ENCODE measurements around the gene TTC23L. TPM values are rescaled to one million over a fixed set of nuclear protein-coding genes. Genes with fewer than 3 reads are reported as not detected.

The TTC23L gene
- total RNA-seq, 1 donor, result 0.10 TPM

DNA sequence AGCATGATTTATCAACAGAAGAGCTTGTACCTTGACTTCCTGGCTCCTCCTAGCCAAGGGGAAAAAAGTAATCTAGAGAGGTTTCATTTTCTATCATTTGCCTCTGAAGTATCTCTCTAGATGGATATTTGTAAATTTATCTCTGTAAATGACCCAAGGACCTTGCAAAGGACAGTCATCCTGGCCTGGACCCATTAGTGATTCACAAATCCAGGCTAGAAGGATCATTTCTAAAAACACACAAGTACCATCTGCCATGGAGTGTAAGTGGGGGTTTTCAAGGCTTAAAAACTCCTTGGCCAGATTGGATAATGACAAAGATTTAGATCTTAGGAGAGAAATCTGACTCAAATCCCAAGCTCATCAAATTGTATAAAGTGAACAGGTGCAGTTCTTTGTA lies 8.1 kb downstream of the TTC23L start:
- H3K4me1 ChIP-seq (ENCODE audit: insufficient read depth, low read length), result no peaks in the 10 kb centered on the region

DNA sequence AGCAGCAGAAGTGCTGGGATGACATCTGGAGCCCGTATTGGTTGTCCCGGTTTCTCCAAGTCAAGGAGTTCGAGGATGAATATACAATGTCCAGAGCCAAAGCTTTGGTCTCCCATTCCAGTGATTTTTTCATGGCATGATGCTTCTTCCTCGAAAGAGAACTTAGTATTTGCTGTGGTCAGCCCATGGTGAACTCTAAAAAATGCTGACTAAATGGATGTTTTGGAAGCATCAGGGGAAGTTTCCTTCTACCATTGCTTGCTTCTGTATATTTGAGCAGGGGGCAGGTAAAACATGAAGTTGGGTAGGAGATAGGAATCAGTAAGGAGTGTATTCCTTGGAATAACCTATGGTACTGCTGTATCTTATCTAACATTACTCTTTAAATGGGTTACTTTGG lies 8.6 kb downstream of the TTC23L start:
- H3K9me3 ChIP-seq (ENCODE audit: low read depth, low read length), result no peaks in the 10 kb centered on the region
- no peak overlapping the region for H3K4me3 ChIP-seq (ENCODE audit: low read length)
- H3K27me3 ChIP-seq (ENCODE audit: insufficient read depth, low read length), result no peaks in the 10 kb centered on the region
- no peaks in the 10 kb centered on the region for H3K4me1 ChIP-seq (ENCODE audit: insufficient read depth, low read length)

More for the DNA sequence above, 8.1 kb downstream of the TTC23L start:
- H3K27me3 ChIP-seq (ENCODE audit: insufficient read depth, low read length), result no peaks in the 10 kb centered on the region
- H3K9me3 ChIP-seq (ENCODE audit: low read depth, low read length), result no peaks in the 10 kb centered on the region
- no peak overlapping the region for H3K4me3 ChIP-seq (ENCODE audit: low read length)

DNA sequence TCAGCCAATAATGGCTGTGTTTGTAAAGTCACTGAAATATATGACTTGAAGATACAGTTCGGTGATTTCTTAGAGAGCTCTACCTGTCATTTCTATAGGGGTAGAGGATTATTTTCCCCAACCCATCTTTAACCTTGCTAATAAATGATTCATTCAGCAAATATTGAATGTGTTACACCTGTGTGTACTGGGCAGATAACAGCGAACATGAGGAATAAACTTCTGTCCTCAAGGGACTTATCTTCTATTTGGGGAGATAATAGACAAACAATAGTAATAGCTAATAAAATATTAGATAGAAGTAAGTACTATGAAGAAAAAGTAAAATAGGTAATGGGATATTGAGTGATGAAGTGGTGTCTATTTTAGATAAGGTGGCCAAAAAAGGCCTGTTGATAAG lies 9.3 kb downstream of the TTC23L start:
- H3K4me3 ChIP-seq (ENCODE audit: low read length), result no peak overlapping the region

DNA sequence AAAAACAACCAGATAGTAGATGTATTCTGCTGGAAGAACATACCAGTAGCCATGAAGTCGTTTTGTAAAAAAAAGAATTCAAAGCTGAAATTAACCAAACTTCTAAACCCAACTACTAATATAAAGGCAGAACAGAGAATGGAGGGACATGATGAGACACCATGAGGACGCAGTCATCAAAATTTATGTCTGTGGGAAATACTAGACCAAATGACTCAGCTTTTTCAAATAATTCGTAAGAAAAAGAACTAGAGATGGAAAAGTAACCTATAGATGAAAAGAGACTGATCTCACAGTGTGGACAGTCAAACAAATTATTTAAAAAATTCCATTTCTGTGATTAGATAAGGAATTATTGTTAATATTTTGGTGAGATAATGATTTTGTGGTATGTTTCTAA lies 10.3 kb downstream of the TTC23L start:
- no peaks in the 10 kb centered on the region for H3K9me3 ChIP-seq (ENCODE audit: low read depth, low read length)
- no peaks in the 10 kb centered on the region for H3K4me1 ChIP-seq (ENCODE audit: insufficient read depth, low read length)

More for the DNA sequence above, 9.3 kb downstream of the TTC23L start:
- Histone ChIP-seq H3K9me3 (ENCODE audit: low read depth, low read length) (no peaks in the 10 kb centered on the region), H3K27me3 (ENCODE audit: insufficient read depth, low read length) (no peaks in the 10 kb centered on the region), H3K4me1 (ENCODE audit: insufficient read depth, low read length) (no peaks in the 10 kb centered on the region)

DNA sequence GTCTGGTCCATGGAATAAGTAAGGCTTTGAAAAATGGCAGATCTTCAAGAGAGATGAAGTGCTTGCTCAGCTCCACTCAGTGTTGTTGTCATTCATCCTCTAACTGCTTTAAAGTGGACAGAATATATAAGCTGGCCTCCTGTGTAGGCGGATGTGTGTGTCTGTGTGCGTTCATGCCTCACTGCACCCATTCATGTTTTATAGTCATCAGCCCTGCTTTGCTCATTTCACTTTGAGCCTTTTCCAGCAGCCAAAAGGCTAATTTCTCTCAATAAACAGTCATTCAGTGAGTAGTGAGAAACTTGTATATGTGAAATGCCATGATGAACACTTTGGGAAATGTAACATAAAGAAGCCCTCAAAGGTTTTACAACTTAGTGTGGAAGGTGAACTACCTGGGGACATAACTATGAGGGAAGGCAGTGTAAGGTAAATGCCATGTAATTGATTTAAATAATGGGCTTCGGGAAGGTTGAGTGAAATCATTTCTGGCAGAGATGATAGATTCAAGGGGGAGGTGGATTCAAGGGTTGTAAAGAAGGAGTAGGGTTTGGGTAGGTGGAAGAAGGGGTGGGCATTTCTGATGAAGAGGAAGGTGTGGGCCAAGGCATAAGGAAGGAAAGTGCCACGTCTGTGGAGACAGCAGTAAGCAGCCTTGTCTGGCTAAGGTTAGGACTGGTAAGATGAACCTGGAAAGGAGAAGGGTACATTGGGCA lies 15.7 kb downstream of the TTC23L start:
- Histone ChIP-seq H3K4me1 (ENCODE audit: insufficient read depth, low read length) (no peaks in the 10 kb centered on the region), H3K4me3 (ENCODE audit: low read length) (no peak overlapping the region), H3K27me3 (ENCODE audit: insufficient read depth, low read length) (no peaks in the 10 kb centered on the region), H3K9me3 (ENCODE audit: low read depth, low read length) (no peaks in the 10 kb centered on the region)

More for the DNA sequence above, 10.3 kb downstream of the TTC23L start:
- H3K27me3 ChIP-seq (ENCODE audit: insufficient read depth, low read length), result no peaks in the 10 kb centered on the region
- H3K4me3 ChIP-seq (ENCODE audit: low read length), result no peak overlapping the region

DNA sequence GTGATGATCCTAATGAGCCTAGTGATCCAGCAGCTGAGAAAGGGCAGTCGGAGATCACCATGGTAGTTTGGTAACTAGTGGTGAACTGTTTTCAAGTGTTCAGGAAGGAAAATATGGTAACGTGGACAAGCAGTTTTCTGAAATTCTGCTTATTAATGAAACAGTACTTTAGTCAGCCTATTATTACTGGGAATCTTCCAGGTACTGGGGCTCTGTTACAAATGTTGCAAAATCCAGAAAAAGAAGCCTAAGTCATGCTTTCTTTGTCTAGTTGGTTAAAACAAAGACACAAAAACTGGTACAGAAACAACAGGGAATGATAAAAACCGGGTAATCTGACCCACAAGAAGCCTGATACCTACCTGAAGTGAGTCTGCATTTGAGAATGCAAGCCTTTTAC lies 18.2 kb downstream of the TTC23L start:
- no peak overlapping the region for H3K4me3 ChIP-seq (ENCODE audit: low read length)
- H3K4me1 ChIP-seq (ENCODE audit: insufficient read depth, low read length), result no peaks in the 10 kb centered on the region
- no peaks in the 10 kb centered on the region for H3K27me3 ChIP-seq (ENCODE audit: insufficient read depth, low read length)
- no peaks in the 10 kb centered on the region for H3K9me3 ChIP-seq (ENCODE audit: low read depth, low read length)

DNA sequence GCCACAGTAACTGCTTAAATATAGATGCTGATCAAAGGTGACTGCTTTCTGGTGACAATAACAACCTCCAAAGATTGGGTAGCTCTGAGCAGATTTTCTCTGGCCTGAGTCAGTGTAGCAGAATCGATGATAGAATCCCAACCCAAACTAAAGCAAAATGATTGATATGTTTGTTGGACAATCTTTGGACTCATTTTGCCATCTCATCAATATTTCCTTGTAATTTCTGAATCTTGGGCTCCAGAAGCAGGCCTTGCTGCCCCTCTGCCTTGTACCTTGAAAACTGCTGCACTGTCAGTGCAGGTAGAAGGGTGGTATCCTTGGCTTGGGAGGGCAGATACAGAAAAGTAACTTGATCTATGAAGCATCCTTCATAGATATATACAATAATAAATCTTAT lies 18.9 kb downstream of the TTC23L start:
- Histone ChIP-seq H3K9me3 (ENCODE audit: low read depth, low read length) (no peaks in the 10 kb centered on the region), H3K4me1 (ENCODE audit: insufficient read depth, low read length) (no peaks in the 10 kb centered on the region), H3K27me3 (ENCODE audit: insufficient read depth, low read length) (no peaks in the 10 kb centered on the region), H3K4me3 (ENCODE audit: low read length) (no peak overlapping the region)

DNA sequence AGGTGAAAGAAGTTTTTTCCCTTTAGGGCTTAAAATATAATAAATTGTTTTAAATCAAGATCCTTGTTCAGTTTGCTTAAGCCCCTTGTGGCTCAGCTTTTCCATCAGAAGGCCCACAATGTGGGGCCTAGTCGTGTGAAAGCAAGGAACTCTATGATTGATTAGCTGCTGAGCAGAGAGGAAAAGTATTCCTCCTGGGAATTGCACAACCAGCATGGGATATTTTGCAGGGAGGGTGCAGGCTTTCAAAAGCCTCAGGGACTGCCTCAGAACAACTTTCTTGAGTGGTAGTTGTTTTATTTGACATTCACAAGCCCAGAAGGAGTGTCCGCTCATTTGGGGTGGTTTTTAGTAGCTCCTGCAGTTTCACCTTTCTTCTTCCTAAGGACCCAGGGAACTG lies 19.8 kb downstream of the TTC23L start:
- no peak overlapping the region for H3K4me3 ChIP-seq (ENCODE audit: low read length)
- no peaks in the 10 kb centered on the region for H3K27me3 ChIP-seq (ENCODE audit: insufficient read depth, low read length)
- no peaks in the 10 kb centered on the region for H3K9me3 ChIP-seq (ENCODE audit: low read depth, low read length)
- no peaks in the 10 kb centered on the region for H3K4me1 ChIP-seq (ENCODE audit: insufficient read depth, low read length)

DNA sequence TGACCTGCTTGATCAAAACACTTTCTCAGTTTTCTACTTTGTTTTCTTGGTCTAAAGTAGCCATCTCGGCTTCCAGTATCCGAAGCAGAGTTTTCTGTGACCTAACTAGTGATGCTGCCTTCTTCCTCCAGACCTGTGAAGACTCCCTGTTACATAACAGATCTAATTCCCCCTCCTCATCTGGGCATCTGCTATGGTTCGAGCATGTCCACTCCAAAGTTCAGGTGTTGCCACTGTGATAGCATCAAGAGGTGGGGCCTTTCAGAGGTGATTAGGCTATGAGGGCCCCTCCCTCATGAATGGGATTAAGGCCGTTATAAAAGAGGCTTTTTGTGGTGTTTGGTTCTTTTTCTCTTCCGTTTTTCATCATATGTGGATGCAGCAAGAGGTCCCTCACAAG lies 20.3 kb downstream of the TTC23L start:
- Histone ChIP-seq H3K4me3 (ENCODE audit: low read length) (no peak overlapping the region), H3K4me1 (ENCODE audit: insufficient read depth, low read length) (no peaks in the 10 kb centered on the region), H3K9me3 (ENCODE audit: low read depth, low read length) (no peaks in the 10 kb centered on the region), H3K27me3 (ENCODE audit: insufficient read depth, low read length) (no peaks in the 10 kb centered on the region)

DNA sequence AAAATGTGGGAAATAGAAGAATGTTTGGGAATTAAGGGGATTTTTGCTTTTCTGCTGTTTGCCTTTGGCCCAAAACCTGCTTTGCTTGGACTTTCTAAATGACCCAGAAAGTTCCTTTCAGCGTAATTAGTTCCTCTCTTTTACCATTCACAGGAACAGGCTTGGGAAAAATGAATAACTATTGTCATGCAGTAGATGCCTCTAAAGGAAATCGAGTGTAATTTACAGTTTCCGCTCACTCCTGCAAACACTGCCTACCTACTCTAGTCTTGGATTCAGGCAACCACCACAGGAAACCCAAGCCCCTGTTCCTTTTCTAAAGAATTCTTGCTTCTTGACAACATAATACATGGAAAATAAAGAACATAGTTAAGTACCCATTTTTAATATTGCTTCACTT lies 25.0 kb downstream of the TTC23L start:
- no peaks in the 10 kb centered on the region for H3K27me3 ChIP-seq (ENCODE audit: insufficient read depth, low read length)
- H3K4me1 ChIP-seq (ENCODE audit: insufficient read depth, low read length), result no peaks in the 10 kb centered on the region
- H3K9me3 ChIP-seq (ENCODE audit: low read depth, low read length), result no peaks in the 10 kb centered on the region
- no peak overlapping the region for H3K4me3 ChIP-seq (ENCODE audit: low read length)

DNA sequence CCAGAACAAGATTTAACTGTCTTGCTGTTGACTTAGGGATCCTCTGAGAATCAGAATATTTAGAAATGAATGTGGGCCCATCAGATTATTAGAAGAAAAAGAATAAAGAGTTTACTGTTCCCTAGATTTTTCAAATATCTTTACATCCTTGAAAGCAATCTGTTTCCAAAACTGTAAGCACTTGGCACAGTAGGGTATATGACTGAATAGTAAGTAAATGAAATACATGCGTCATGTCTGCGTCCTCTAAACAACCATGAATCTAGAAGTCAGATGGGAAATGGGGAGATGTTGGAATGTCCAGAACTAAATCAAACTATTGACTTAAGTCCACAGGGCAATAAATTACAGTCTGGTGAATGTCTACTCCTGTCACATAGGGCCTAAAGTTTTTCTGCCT lies 26.1 kb downstream of the TTC23L start:
- Histone ChIP-seq H3K4me3 (ENCODE audit: low read length) (no peak overlapping the region), H3K27me3 (ENCODE audit: insufficient read depth, low read length) (no peaks in the 10 kb centered on the region), H3K9me3 (ENCODE audit: low read depth, low read length) (no peaks in the 10 kb centered on the region), H3K4me1 (ENCODE audit: insufficient read depth, low read length) (no peaks in the 10 kb centered on the region)

DNA sequence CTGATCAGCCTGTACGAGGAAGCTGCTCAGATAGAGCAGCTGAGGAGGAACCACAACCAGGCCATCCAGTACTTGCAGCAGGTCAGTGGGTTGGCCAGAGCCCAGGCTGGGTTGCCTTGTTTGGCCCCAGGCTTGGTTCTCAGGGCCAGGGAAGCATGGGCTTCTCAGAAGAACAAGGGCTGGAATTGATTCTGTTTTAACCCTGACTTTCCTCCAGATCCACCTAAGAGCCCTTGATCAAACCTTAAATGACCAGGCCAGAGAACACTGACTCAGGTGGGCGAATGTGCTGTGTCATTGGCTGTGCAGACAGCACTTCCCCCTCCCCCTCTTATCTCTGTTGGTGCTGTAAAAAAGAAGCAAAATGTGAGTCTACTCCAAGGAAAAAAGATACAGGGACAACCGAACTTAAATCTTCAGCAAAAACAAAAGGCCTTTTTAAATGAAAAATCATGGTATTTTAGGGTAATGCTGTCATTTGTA lies 28.1 kb downstream of the TTC23L start:
- H3K4me1 ChIP-seq (ENCODE audit: insufficient read depth, low read length), result no peaks in the 10 kb centered on the region
- H3K9me3 ChIP-seq (ENCODE audit: low read depth, low read length), result no peaks in the 10 kb centered on the region
- no peaks in the 10 kb centered on the region for H3K27me3 ChIP-seq (ENCODE audit: insufficient read depth, low read length)
- H3K4me3 ChIP-seq (ENCODE audit: low read length), result no peak overlapping the region

DNA sequence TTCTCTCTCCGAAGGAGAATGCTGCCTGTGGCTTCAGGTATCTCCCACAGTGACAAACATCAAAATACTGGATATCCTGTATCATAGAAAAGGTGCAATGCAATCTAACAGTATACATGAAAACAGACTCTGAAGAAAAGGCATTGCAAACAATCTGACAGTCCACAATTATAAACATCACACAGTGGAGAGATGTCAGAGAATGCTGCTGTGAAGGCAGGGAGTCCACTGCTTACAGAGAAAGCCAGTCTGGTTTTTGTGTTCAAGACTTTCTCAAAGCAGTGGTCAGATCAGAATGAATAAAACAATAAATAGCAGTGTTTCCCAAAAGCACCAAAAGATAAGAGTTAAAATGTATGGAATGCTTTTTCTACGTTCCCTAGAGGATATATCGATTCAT lies 28.7 kb downstream of the TTC23L start:
- H3K27me3 ChIP-seq (ENCODE audit: insufficient read depth, low read length), result no peaks in the 10 kb centered on the region
- no peak overlapping the region for H3K4me3 ChIP-seq (ENCODE audit: low read length)
- no peaks in the 10 kb centered on the region for H3K9me3 ChIP-seq (ENCODE audit: low read depth, low read length)
- no peaks in the 10 kb centered on the region for H3K4me1 ChIP-seq (ENCODE audit: insufficient read depth, low read length)

DNA sequence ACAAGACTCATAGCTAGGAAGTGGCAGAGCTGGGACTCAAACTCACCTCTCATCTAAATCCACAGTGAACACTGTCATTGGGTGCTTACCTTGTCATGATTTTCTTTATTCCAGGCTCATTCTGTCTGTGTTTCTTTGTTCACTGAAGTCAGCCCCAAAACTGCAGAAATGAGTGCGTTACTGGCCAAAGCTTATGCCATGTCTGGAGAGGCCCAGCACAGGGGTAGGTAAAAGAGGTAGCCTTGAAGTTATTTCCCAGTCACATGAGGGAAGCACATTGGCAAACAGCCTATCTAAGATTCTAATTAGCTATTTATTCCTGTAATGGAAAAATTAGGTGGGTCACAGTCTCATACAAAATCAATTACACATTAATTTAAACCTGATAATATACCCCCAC lies 29.8 kb downstream of the TTC23L start:
- Histone ChIP-seq H3K9me3 (ENCODE audit: low read depth, low read length) (no peaks in the 10 kb centered on the region), H3K27me3 (ENCODE audit: insufficient read depth, low read length) (no peaks in the 10 kb centered on the region), H3K4me1 (ENCODE audit: insufficient read depth, low read length) (no peaks in the 10 kb centered on the region), H3K4me3 (ENCODE audit: low read length) (no peak overlapping the region)

DNA sequence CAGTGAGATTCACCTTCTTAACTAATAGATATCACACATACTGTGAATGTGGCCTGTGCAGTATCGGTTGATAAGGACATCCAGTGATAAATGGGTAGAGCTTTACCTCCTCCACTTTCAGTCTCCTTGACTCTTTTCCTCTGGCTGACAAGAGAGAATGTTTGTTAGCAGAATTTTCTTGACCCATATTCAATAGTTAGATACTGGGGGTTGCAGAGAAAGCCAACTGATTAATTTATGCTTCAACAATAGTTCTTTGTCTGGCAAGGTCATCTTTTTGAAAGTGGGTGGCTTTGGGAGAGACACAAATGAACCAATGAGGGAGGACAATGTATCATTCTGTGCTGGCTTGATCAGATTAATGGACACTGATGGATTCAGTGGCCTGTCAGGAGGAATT lies 30.3 kb downstream of the TTC23L start:
- no peaks in the 10 kb centered on the region for H3K9me3 ChIP-seq (ENCODE audit: low read depth, low read length)

DNA sequence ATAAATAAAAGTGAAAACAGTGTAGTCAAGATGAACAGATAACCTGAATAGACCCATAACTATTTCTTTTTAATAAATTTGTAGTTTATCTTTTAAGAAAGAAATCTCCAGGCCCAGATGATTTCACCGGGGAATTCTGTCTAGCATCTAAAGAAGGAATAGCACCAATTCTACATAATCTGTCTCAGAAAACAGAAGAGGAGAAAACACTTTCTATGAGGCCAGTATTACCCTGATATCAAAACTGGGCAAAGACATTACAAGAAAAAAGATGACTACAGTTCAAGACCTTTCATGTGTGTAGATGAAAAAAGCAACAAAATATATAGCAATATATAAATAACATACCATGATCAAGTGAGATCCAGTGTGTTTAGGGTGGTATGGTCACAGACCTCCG lies 31.4 kb downstream of the TTC23L start:
- Histone ChIP-seq H3K4me3 (ENCODE audit: low read length) (no peak overlapping the region), H3K27me3 (ENCODE audit: insufficient read depth, low read length) (no peaks in the 10 kb centered on the region), H3K9me3 (ENCODE audit: low read depth, low read length) (no peaks in the 10 kb centered on the region), H3K4me1 (ENCODE audit: insufficient read depth, low read length) (no peaks in the 10 kb centered on the region)

More for the DNA sequence above, 30.3 kb downstream of the TTC23L start:
- H3K4me3 ChIP-seq (ENCODE audit: low read length), result no peak overlapping the region
- H3K27me3 ChIP-seq (ENCODE audit: insufficient read depth, low read length), result no peaks in the 10 kb centered on the region
- H3K4me1 ChIP-seq (ENCODE audit: insufficient read depth, low read length), result no peaks in the 10 kb centered on the region

Measured in mononuclear cell (primary cell).